GM21360 (cell line): Measurements from ENCODE around the gene ENTPD2.
A peak's percentile ranks its signal among the peaks of the same experiment; 100 is the strongest.
"Not testable (repeated sequence)": the region's sequence is repeated elsewhere in the genome, so short reads cannot be mapped to it uniquely, and the experiment has no call there.

Experiments
- ATAC-seq: cut with Tn5 transposase; IDR thresholded peaks from one replicate; pipeline ENCODE4 v1.9.1; 2021; ENCODE audit warnings: mild to moderate bottlenecking, moderate library complexity; ENCODE audit not compliant: unreplicated experiment

ENTPD2 gene

GRCh38 chr9:137048655-137049543 is 5.0 kb downstream of the ENTPD2 start:
- no peak for ATAC-seq

GRCh38 chr9:137046088-137046787 is 7.6 kb downstream of the ENTPD2 start, which contains the start of gene NPDC1:
Gene NPDC1 (minus strand): TSS chr9:137046177. CDS start chr9:137045989, 188 bp downstream.
- ATAC-seq, result no peak

- no peak for ATAC-seq
Observed at GRCh38 chr9:137045294-137046087, 8.4 kb downstream of the ENTPD2 start.

GRCh38 chr9:137044502-137045177 is 9.2 kb downstream of the ENTPD2 start:
- no peak for ATAC-seq

- no peak for ATAC-seq
Observed at GRCh38 chr9:137044037-137044436, 9.8 kb downstream of the ENTPD2 start.

- no peak for ATAC-seq
Observed at GRCh38 chr9:137042751-137043727, 10.8 kb downstream of the ENTPD2 start.

- no peak for ATAC-seq
Observed at GRCh38 chr9:137041124-137041523, 12.7 kb downstream of the ENTPD2 start.

- no peak for ATAC-seq
Observed at GRCh38 chr9:137040568-137040967, 13.3 kb downstream of the ENTPD2 start.

- ATAC-seq, result no peak
Observed at GRCh38 chr9:137039611-137040366, 14.1 kb downstream of the ENTPD2 start.

- no peak for ATAC-seq
Observed at GRCh38 chr9:137038916-137039315, 14.9 kb downstream of the ENTPD2 start.

GRCh38 chr9:137037483-137037882 is 16.4 kb downstream of the ENTPD2 start:
- ATAC-seq, result no peak

GRCh38 chr9:137037035-137037434 is 16.8 kb downstream of the ENTPD2 start:
- ATAC-seq, result no peak

GRCh38 chr9:137035937-137036336 is 17.9 kb downstream of the ENTPD2 start:
- ATAC-seq, result no peak

GRCh38 chr9:137035507-137035834 is 18.4 kb downstream of the ENTPD2 start:
- no peak for ATAC-seq

GRCh38 chr9:137034709-137035506 is 19.0 kb downstream of the ENTPD2 start:
- ATAC-seq, result peak; percentile 60

GRCh38 chr9:137034039-137034708 is 19.7 kb downstream of the ENTPD2 start:
- ATAC-seq, result no peak

GRCh38 chr9:137033481-137033880 is 20.4 kb downstream of the ENTPD2 start:
- not testable (repeated sequence) for ATAC-seq
